Thoracic aorta (tissue), 2 donors: Measurements from ENCODE around the gene DENND11. TPM values are rescaled to one million over a fixed set of nuclear protein-coding genes. Genes with fewer than 3 reads are reported as not detected.
"Not testable (repeated sequence)": the region's sequence is repeated elsewhere in the genome, so short reads cannot be mapped to it uniquely, and the experiment has no call there.

Experiments
- ATAC-seq: fragments of 150-250 bp; one replicate; pipeline ENCODE4 v1.8.0; 2017; ENCODE audit warnings: low read depth; ENCODE audit not compliant: insufficient number of reproducible peaks, low FRiP score
- DNase-seq: peaks from one replicate; pipeline ENCODE4 v3.0.0-alpha.2; 2020; ENCODE audit warnings: low spot score
- H3K27ac ChIP-seq, 2 donors: fragments of 200-600 bp; sonication (generic); 1 replicate in 1 of 2; 2 replicates in 1 of 2; pipeline ENCODE4 v1.5.1; 2016; ENCODE audit warnings: mild to moderate bottlenecking in 2 of 2, moderate library complexity in 2 of 2
- H3K27me3 ChIP-seq: fragments of 200-600 bp; sonication (generic); replicated peaks from 2 replicates; pipeline ENCODE4 v1.6.0; 2016; ENCODE audit warnings: mild to moderate bottlenecking; ENCODE audit not compliant: insufficient read depth
- H3K36me3 ChIP-seq: fragments of 200-600 bp; sonication (generic); one replicate; pipeline ENCODE4 v1.5.1; 2016
- H3K4me1 ChIP-seq, 2 donors: fragments of 200-600 bp; sonication (generic); 1 replicate in 1 of 2; 2 replicates in 1 of 2; pipeline versions ENCODE4 v1.5.1 to v1.6.0; 2016; ENCODE audit warnings: low read depth in 2 of 2, mild to moderate bottlenecking in 1 of 2; ENCODE audit not compliant: control insufficient read depth in 1 of 2
- H3K4me3 ChIP-seq: fragments of 200-600 bp; sonication (generic); 2 replicates; pipeline ENCODE4 v1.5.1; 2016; ENCODE audit warnings: mild to moderate bottlenecking
- H3K9me3 ChIP-seq: fragments of 200-600 bp; sonication (generic); 2 replicates; pipeline ENCODE4 v1.5.1; 2016
- total RNA-seq, 2 donors: library from RNA; depleted of rRNA; stranded (reverse); fragments of >200 nt; gene quantifications; one replicate each; pipeline versions ENCODE4 v1.1.0 to v1.2.3, GENCODE V29; 2016
- TF ChIP-seq, protein P1 (sequence below): fragments of 200-600 bp; sonication (generic); IDR thresholded peaks from one replicate; pipeline ENCODE4 v1.5.1; 2019; ENCODE audit warnings: antibody characterized with exemption

Gene DENND11
- total RNA-seq, 2 donors from 2014 or later = 29.0 to 37.8 TPM

DNA sequence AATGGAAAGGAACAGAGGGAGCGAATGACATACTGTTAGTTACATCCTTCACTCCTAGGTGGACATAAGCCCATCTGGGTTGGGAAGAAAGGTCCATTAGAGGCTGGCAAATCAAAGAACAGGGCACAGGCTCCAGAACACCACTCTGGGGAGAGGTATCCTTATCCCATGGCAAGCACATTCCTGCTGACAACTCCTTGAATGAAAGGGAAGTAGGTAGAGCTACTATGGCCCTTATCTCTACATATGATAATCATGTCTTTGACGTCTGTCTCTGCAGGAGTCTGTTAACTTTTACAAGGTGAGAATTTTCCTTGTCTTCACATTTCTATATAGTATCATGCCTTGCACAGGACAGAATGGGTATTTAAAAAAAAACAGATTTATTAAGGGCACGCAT, 10.4 kb downstream of the DENND11 start:
- H3K9me3 ChIP-seq = no peaks in the 10 kb centered on the region
- no peak for ATAC-seq

DNA sequence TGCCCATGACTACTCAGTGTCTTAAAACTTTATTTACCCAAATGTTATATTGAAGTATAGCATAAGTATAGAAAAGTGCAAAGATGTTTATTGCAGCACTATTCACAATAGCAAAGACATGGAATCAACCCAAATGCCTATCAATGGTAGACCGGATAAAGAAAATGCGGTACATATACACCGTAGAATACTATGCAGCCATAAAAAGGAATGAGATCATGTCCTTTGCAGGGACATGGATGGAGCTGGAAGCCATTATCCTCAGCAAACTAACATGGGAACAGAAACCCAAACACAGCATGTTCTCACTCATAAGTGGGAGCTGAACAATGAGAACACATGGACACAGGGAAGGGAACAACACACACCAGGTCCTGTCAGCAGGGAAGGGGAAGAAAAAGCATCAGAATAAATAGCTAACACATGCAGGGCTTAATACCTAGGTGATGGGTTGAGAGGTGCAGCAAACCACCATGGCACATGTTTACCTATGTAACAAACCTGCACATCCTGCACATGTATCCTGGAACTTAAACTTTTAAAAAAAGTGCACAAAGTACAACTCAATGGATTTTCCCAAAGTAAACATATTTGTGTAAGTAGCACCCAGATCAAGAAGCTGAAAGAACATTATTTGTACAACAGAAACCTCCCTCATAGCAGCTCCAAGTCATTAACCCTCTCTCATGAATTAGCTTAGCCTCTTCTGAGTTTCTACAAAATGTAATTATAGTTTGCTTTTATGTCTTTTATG, 12.7 kb downstream of the DENND11 start:
- not testable (repeated sequence) for H3K27me3 ChIP-seq, ATAC-seq, DNase-seq, H3K27ac ChIP-seq, H3K4me3 ChIP-seq, H3K9me3 ChIP-seq
- Histone ChIP-seq H3K36me3 (peaks cover 14% of the 10 kb centered on the region), H3K4me1 (peaks cover 12 to 16% of the 10 kb centered on the region in 2 donors)

More for the DNA sequence above, 10.4 kb downstream of the DENND11 start:
- no peaks in the 10 kb centered on the region for H3K36me3 ChIP-seq
- no peak for DNase-seq
- H3K27me3 ChIP-seq = no peaks in the 10 kb centered on the region
- no peak overlapping the region for H3K27ac ChIP-seq
- TF ChIP-seq, protein P1, sequence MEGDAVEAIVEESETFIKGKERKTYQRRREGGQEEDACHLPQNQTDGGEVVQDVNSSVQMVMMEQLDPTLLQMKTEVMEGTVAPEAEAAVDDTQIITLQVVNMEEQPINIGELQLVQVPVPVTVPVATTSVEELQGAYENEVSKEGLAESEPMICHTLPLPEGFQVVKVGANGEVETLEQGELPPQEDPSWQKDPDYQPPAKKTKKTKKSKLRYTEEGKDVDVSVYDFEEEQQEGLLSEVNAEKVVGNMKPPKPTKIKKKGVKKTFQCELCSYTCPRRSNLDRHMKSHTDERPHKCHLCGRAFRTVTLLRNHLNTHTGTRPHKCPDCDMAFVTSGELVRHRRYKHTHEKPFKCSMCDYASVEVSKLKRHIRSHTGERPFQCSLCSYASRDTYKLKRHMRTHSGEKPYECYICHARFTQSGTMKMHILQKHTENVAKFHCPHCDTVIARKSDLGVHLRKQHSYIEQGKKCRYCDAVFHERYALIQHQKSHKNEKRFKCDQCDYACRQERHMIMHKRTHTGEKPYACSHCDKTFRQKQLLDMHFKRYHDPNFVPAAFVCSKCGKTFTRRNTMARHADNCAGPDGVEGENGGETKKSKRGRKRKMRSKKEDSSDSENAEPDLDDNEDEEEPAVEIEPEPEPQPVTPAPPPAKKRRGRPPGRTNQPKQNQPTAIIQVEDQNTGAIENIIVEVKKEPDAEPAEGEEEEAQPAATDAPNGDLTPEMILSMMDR = no peak
- H3K4me3 ChIP-seq = no peak overlapping the region
- peaks cover 13 to 18% of the 10 kb centered on the region in 2 donors for H3K4me1 ChIP-seq

DNA sequence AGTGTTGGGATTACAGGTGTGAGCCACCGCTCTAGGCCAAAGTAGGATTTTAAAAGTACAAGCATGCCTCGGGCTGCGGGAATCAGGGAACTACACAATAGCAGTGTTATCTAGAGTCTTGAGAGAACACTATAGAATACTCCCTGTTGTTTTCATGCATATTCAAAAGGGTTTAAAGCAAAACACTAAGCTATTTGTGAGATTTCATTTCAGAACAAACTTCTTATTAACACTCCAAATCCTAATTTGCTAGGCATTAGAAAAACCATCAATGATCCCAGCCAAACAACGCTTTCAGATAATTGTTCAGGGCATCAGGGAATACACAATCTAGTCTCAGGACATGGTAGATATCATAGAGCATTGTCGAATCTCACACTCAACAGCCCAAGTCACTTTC, 13.9 kb downstream of the DENND11 start:
- TF ChIP-seq, protein P1 = no peak
- Histone ChIP-seq H3K36me3 (peaks cover 14% of the 10 kb centered on the region), H3K4me3 (peak overlapping the region; percentile 63), H3K9me3 (no peaks in the 10 kb centered on the region), H3K27me3 (no peaks in the 10 kb centered on the region), H3K4me1 (peaks cover 12 to 16% of the 10 kb centered on the region in 2 donors), H3K27ac (peak overlapping the region in 1 of 2 donors; percentile 65)
- ATAC-seq (no peak), DNase-seq (no peak)

DNA sequence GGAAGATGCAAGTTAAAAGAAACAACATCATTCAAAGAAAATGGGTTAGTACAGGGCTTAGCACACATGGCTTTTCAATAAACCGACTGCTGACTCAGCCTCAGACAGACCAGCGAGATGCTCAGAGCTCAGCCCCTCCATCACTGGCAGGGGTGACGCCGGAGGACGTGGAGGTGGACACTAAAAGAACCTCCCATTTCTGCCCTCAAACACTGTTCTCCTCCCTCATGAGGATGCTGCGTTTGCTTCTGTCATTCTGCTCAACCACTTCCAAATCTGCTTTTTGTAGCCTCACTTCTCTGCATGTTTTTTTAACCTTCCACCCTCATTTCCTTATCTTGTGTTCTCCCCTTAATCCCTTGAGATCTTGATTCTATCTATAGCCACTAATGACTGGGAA, 15.3 kb downstream of the DENND11 start:
- TF ChIP-seq, protein P1 = no peak
- peaks cover 12 to 16% of the 10 kb centered on the region in 2 donors for H3K4me1 ChIP-seq
- ATAC-seq (no peak), DNase-seq (no peak)
- peak overlapping the region; percentile 53 to 65 for H3K27ac ChIP-seq
- H3K9me3 ChIP-seq = no peaks in the 10 kb centered on the region
- peaks cover 21% of the 10 kb centered on the region for H3K36me3 ChIP-seq
- H3K4me3 ChIP-seq = peak overlapping the region; percentile 63
- no peaks in the 10 kb centered on the region for H3K27me3 ChIP-seq

DNA sequence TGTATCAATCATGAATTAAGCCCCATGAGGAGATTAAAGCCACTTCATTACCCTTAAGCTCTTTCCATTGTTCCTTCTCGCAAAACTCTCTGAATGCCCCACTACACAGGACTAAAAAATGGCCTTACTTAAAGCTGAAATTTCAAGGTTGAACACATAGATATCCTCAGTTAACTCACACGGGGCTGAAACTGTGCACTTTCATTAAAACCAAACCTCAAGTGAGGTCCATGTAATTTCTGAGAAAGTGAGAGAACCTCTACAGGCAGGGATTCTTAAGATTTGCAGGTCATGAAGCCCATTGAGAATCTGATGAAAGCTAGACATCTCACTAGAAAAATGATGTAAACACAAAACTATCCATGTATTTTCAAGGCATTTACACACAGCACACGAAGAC, 15.9 kb downstream of the DENND11 start:
- Histone ChIP-seq H3K27me3 (no peaks in the 10 kb centered on the region), H3K9me3 (no peaks in the 10 kb centered on the region), H3K36me3 (peaks cover 27% of the 10 kb centered on the region), H3K4me1 (peaks cover 12 to 16% of the 10 kb centered on the region in 2 donors), H3K27ac (no peak overlapping the region), H3K4me3 (no peak overlapping the region)
- TF ChIP-seq, protein P1 = no peak
- ATAC-seq (no peak), DNase-seq (no peak)
